AG09309 (cell line): ENCODE data around the gene TEX26.

ENCODE experiments used
- DNase-seq: peaks from one replicate; pipeline ENCODE4 v3.0.0-alpha.2; 2010; ENCODE audit warnings: low read depth
- H3K4me3 ChIP-seq: 2 replicates; pipeline ENCODE4 v1.5.1; 2011; ENCODE audit warnings: mild to moderate bottlenecking, low read depth, low read length, moderate library complexity; ENCODE audit not compliant: control insufficient read depth
- TF ChIP-seq, protein P1 (sequence below): IDR thresholded peaks from 2 replicates; pipeline ENCODE4 v1.5.1; 2011; ENCODE audit warnings: mild to moderate bottlenecking, low read depth, low read length, inconsistent platforms; ENCODE audit not compliant: insufficient read depth, control insufficient read depth; ENCODE audit errors: missing control alignments

Gene TEX26

DNA sequence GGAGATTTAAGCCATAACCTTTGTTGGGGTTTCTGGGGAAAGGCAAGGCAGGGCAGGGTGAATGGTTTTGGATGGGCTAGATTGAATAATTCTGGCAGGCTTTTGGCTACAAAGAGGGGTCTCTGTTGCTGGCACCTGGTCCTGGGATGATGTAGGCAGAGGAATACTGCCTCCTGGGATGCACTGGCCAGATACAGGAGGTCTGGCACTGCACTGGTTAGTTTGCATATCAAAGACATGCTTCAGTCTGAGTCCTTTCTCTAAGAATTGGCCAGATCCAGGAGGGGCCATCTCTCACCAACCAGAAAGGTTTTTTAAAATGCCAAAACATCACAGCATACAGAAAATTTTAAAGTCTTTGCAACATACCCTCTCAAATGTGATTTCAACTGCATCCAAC, 34.4 kb upstream of the TEX26 start:
- no peak overlapping the region for H3K4me3 ChIP-seq
- no peak for DNase-seq
- TF ChIP-seq, protein P1, sequence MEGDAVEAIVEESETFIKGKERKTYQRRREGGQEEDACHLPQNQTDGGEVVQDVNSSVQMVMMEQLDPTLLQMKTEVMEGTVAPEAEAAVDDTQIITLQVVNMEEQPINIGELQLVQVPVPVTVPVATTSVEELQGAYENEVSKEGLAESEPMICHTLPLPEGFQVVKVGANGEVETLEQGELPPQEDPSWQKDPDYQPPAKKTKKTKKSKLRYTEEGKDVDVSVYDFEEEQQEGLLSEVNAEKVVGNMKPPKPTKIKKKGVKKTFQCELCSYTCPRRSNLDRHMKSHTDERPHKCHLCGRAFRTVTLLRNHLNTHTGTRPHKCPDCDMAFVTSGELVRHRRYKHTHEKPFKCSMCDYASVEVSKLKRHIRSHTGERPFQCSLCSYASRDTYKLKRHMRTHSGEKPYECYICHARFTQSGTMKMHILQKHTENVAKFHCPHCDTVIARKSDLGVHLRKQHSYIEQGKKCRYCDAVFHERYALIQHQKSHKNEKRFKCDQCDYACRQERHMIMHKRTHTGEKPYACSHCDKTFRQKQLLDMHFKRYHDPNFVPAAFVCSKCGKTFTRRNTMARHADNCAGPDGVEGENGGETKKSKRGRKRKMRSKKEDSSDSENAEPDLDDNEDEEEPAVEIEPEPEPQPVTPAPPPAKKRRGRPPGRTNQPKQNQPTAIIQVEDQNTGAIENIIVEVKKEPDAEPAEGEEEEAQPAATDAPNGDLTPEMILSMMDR = no peak

DNA sequence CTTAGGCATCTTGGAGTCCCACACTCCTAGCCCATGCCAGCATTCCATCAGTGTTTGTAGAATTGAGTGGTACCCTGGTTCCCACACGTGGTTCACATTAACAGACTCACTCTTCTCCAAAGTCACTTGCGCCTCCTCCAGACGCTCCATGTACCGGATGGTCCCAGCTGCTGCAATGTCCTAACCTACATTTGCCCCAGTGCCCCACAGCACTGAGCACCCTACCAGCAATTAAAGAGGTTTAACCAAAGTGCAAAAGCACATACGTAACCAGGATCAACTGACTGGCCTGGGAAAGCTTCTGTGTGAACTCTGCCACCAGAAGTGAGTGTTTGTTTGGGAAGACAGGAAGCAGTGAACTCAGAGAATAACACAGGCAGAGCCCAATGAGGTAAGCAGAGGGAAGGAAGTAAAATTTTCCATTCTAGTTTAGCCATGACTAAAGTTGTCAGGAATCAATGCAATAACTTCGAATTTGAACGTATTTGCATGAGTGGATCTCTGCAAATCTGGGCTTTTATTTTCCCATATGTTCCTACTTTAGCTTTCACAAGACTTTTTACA, 33.7 kb upstream of the TEX26 start:
- H3K4me3 ChIP-seq = no peak overlapping the region
- peak; percentile 91 for DNase-seq
- TF ChIP-seq, protein P1 = no peak

DNA sequence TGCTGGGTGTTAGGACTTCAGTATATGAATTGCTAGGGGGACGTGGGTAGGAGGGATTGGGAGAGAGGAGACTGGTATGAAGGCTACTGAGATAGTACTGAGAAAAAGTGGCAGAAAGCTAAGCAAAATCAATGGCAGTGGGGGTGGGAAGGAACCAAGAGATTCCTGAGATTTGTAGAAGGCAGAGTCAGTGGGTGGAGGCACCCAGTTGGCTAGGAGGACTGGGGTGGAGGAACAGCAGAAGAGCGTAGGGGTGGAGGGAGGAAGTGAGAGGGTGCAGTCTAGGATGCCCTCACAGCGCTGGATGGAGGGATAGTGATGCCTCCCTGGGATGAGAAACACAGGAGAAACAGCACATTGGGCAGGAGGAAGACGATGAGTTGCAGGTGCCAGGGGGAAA, 32.0 kb upstream of the TEX26 start:
- H3K4me3 ChIP-seq = no peak overlapping the region
- TF ChIP-seq, protein P1 = no peak
- DNase-seq = no peak

DNA sequence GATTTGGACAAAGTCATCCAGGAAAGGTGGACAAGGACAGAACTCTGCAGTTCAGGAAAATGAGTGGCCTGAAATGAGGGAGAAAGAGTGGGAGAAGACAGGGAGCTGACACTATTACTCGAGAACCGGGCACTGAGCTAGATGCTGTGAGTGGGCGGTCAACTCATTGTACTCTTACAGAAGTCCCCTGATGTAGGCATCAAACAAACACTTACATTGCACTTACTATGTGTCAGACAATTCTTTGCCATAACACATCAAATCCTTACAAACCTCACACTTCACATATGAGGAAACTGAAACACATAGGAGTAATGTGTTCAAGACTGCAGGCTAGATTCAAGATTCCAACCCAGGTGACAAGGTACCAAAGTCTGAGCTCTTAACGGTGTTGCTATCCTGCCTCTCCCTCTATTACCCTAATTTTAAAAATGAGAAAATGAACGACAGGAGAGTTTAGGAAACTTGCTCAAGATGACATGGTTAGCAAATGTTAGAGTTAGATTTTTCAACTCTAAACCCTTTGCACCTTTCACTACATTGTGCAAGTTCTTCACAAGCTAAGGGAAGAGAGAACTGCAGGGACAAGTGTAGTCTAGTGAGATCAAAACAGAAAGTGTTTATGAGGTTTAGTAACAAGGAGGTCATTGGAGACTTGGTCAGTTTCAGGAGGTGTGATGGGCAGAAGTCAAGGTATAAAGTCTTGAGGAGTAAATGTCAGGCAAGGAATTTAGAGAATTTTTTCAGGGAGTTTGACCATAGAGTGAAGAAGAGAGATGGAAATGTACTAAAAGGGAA, 31.3 kb upstream of the TEX26 start:
- TF ChIP-seq, protein P1 = no peak
- no peak for DNase-seq
- no peak overlapping the region for H3K4me3 ChIP-seq

DNA sequence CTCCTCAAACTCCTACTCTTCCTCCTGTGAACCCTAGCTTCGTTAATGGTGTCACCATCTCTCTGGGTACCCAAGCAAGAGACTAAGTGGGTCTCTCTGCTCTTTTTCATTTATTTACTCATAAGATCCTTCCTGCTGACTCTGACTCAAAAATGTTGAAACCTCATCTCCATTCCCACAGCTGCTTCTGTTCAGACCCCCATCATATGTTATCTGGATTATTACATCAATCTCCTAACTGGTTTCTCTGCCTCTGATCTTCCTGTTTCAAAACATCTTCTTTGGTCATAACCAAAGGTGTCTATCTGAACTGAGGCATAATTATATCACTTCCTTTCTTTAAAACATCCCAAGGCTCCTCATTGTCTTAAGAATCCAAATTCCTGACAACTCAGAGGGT, 28.4 kb upstream of the TEX26 start:
- no peak for DNase-seq
- no peak overlapping the region for H3K4me3 ChIP-seq
- TF ChIP-seq, protein P1 = no peak

DNA sequence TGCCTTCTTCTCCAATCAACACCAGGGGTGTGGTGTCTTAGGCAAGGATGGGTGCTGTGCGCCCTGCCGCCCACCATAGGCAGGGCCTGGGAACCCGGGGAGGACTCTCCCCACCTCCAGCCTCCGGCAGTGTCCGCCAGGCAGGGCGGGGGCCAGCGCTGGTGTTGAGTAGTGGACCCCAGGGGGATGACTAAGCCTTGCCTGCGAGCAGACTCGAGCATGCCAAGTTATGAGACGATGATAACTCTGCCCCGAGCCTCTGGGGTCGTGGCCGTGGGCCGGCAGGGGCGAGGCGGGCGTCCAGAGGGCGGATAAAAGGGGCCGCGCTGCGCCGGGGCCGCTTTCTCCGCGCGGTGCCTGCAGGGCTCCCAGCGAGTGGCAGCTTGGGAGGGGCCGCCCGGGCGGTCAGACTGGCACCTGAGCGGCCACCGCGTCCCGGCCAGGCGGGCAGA, 26.5 kb upstream of the TEX26 start, which contains the start of gene MEDAG:
Gene MEDAG, plus strand, starts transcription at position 340 of the 452 bp plus-strand sequence. CDS start 245 bp downstream, outside the sequence.
- DNase-seq = no peak
- TF ChIP-seq, protein P1 = no peak
- no peak within 1 kb of the TSS; the same call in 1 of the 2 replicates for H3K4me3 ChIP-seq
